ENCODE measurements around the gene GOLGA5. TPM values are rescaled to one million over a fixed set of nuclear protein-coding genes. Genes with fewer than 3 reads are reported as not detected.

Gene GOLGA5
- total and polyA plus RNA-seq, 2 of the 13 experiments (the other 11 are each of a cell fraction or from before 2014, with no cell fraction given) = 31.0 to 40.0 TPM

DNA sequence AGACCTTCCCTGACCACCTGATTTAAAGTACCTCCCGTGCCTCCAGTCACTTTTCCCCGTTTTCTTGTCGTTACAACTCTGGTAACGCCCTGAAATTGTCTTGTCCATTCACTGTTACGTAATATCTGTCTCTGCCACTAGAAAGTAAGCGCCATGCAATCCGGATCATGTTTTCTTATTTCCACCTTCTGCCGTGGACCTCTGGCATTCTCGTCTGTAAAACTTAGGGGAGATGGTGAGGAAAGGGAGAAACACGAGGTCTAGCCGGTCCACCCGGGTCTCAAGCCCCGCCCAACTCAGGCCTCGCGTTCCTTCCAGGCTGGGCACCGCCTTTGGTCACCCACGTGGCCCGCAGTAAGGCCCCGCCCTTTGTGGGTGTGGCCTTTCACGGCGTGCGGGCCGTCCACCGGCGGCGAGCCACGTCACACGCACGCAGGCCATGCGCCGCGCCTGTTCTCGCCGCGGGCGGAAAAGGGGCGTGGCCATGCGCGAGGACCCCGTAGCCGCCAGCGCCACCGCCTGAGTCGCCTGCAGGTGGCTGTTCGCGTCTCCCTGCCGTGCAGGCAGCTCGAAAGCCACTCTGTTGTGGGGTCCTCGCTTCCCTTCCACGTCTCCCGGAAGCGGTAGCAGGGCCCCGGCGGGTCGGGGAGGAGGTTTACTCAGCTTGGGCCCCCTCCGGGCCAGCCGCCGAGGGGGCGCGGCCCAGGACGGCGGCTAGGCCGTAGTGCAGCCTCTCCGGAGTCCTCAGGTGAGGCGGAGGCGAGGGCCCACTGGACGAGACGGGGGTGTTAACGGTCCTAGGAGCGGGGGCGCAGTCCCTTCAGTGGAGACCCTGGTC, at the start of gene GOLGA5 (continued):
- TF ChIP-seq ZNF816 (CRISPR knock-in tag; IDR thresholded peaks at IDR 0.05; ENCODE audit: borderline replicate concordance) = no peak; the same call in 1 of the 2 replicates
- no peak for TF ChIP-seq ZBTB7A (CRISPR knock-in tag; IDR thresholded peaks at IDR 0.05)
- no peak for TF ChIP-seq SIN3B (IDR thresholded peaks at IDR 0.05; ENCODE audit: low read length)
- TF ChIP-seq RAD21 (CRISPR knock-in tag; IDR thresholded peaks at IDR 0.05) = no peak; the same call in none of the 2 replicates
- TF ChIP-seq GTF2F1 (IDR thresholded peaks at IDR 0.05; ENCODE audit: low read length) = no peak
- no peak for TF ChIP-seq RNF219 (CRISPR knock-in tag; IDR thresholded peaks at IDR 0.05)
- no peak; the same call in 1 of the 2 replicates for TF ChIP-seq ZSCAN21 (CRISPR knock-in tag; IDR thresholded peaks at IDR 0.05; ENCODE audit: borderline replicate concordance)
- TF ChIP-seq ZNF501 (CRISPR knock-in tag; IDR thresholded peaks at IDR 0.05) = peak; percentile 95
- TF ChIP-seq ZNF530 (CRISPR knock-in tag; IDR thresholded peaks at IDR 0.05; ENCODE audit: low read depth) = no peak
- no peak for TF ChIP-seq ZNF12 (CRISPR knock-in tag; IDR thresholded peaks at IDR 0.05)
- TF ChIP-seq RFX3 (CRISPR knock-in tag; IDR thresholded peaks at IDR 0.05) = no peak
- peak; percentile 80; the same call in 1 of the 2 replicates for TF ChIP-seq ZBTB39 (CRISPR knock-in tag; IDR thresholded peaks at IDR 0.05)
- peak; percentile 87 for TF ChIP-seq NFYB (CRISPR knock-in tag; IDR thresholded peaks at IDR 0.05)
- 0 out of 2 replicates have a peak, but pooled peaks have one; percentile 22 for TF ChIP-seq ZNF552 (CRISPR knock-in tag; IDR thresholded peaks at IDR 0.05; ENCODE audit: borderline replicate concordance)
- no peak for TF ChIP-seq SCMH1 (CRISPR knock-in tag; IDR thresholded peaks at IDR 0.05; ENCODE audit: borderline replicate concordance)
- TF ChIP-seq ZNF143 (CRISPR knock-in tag; IDR thresholded peaks at IDR 0.05) = 0 out of 2 replicates have a peak, but pooled peaks have one; percentile 26
- TF ChIP-seq, protein P1, sequence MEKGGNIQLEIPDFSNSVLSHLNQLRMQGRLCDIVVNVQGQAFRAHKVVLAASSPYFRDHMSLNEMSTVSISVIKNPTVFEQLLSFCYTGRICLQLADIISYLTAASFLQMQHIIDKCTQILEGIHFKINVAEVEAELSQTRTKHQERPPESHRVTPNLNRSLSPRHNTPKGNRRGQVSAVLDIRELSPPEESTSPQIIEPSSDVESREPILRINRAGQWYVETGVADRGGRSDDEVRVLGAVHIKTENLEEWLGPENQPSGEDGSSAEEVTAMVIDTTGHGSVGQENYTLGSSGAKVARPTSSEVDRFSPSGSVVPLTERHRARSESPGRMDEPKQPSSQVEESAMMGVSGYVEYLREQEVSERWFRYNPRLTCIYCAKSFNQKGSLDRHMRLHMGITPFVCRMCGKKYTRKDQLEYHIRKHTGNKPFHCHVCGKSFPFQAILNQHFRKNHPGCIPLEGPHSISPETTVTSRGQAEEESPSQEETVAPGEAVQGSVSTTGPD (CRISPR knock-in tag; IDR thresholded peaks at IDR 0.05) = no peak
- TF ChIP-seq ZBTB20 (CRISPR knock-in tag; IDR thresholded peaks at IDR 0.05; ENCODE audit: borderline replicate concordance, low read depth) = no peak
- peak; percentile 86; the same call in 1 of the 2 replicates for TF ChIP-seq ELF4 (CRISPR knock-in tag; IDR thresholded peaks at IDR 0.05; ENCODE audit: borderline replicate concordance)
- TF ChIP-seq CEBPG (CRISPR knock-in tag; IDR thresholded peaks at IDR 0.05) = peak; percentile 41
- no peak for TF ChIP-seq POLR2AphosphoS2 (IDR thresholded peaks at IDR 0.05; ENCODE audit: low read depth, low read length)
- peak; percentile 94 for TF ChIP-seq RBFOX2 (IDR thresholded peaks at IDR 0.05; ENCODE audit: low read depth, low read length)
- no peak for TF ChIP-seq HMG20A (CRISPR knock-in tag; IDR thresholded peaks at IDR 0.05; ENCODE audit: borderline replicate concordance)
- TF ChIP-seq, protein P2, sequence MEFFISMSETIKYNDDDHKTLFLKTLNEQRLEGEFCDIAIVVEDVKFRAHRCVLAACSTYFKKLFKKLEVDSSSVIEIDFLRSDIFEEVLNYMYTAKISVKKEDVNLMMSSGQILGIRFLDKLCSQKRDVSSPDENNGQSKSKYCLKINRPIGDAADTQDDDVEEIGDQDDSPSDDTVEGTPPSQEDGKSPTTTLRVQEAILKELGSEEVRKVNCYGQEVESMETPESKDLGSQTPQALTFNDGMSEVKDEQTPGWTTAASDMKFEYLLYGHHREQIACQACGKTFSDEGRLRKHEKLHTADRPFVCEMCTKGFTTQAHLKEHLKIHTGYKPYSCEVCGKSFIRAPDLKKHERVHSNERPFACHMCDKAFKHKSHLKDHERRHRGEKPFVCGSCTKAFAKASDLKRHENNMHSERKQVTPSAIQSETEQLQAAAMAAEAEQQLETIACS (CRISPR knock-in tag; IDR thresholded peaks at IDR 0.05) = no peak

Data from HepG2 (cell line).